Sigmoid colon (tissue), 7 donors: ENCODE data around the gene BCAS1. TPM values are rescaled to one million over a fixed set of nuclear protein-coding genes. Genes with fewer than 3 reads are reported as not detected.

Experiments
- DNase-seq: peaks from one replicate; pipeline ENCODE4 v3.0.0-alpha.2; 2019
- H3K27ac ChIP-seq, 4 donors: fragments of 200-600 bp; sonication (generic); one replicate each; pipeline ENCODE4 v1.5.1; 2016 to 2019; ENCODE audit warnings: mild to moderate bottlenecking in 1 of 4
- H3K27me3 ChIP-seq, 3 donors: fragments of 200-600 bp; sonication (generic); one replicate each; pipeline ENCODE4 v1.5.1; 2019; ENCODE audit warnings: mild to moderate bottlenecking in 1 of 3
- H3K36me3 ChIP-seq, 4 donors: fragments of 200-600 bp; sonication (generic); one replicate each; pipeline ENCODE4 v1.5.1; 2016 to 2019
- H3K4me1 ChIP-seq, 4 donors: fragments of 200-600 bp; sonication (generic); one replicate each; pipeline ENCODE4 v1.5.1; 2017 to 2019
- H3K4me3 ChIP-seq, 4 donors: fragments of 200-600 bp; sonication (generic); one replicate each; pipeline ENCODE4 v1.5.1; 2017 to 2019; ENCODE audit warnings: mild to moderate bottlenecking in 2 of 4, moderate library complexity in 1 of 4
- H3K9me3 ChIP-seq, 4 donors: fragments of 200-600 bp in 3 of 4; sonication (generic) in 3 of 4; one replicate each; pipeline versions ENCODE4 v1.5.1 to v1.6.1; 2013 to 2019
- CTCF ChIP-seq, 4 experiments: fragments of 450-650 bp in 3 of 4; fragments of 200-600 bp in 1 of 4; IDR thresholded peaks; one replicate each; pipeline ENCODE4 v1.5.1; 2016 to 2019; ENCODE audit warnings: antibody characterized with exemption in 4 of 4, mild to moderate bottlenecking in 3 of 4, moderate library complexity in 2 of 4
- EP300 ChIP-seq, 4 donors: sonication (generic); formaldehyde crosslinking; IDR thresholded peaks; one replicate each; pipeline ENCODE4 v1.6.1; 2017; ENCODE audit warnings: antibody characterized with exemption in 4 of 4
- POLR2A ChIP-seq, 2 donors: fragments of 450-650 bp; IDR thresholded peaks; one replicate each; pipeline ENCODE4 v1.6.1; 2016; ENCODE audit warnings: antibody characterized with exemption in 2 of 2, mild to moderate bottlenecking in 2 of 2, moderate library complexity in 2 of 2
- POLR2AphosphoS5 ChIP-seq, 4 donors: sonication (generic); formaldehyde crosslinking; IDR thresholded peaks; one replicate each; pipeline ENCODE4 v1.6.1; 2017; ENCODE audit warnings: antibody characterized with exemption in 4 of 4
- WGBS, 2 donors: extraction: QIAGEN DNeasy Blood & Tissue Kit; methylation state at CpG; one replicate each; pipeline ENCODE4 v1.1.7; 2013; 5-methylcytosine and 5-hydroxymethylcytosine counted together
- intact Hi-C: fragments of 100-400 bp; cut with DNase I; formaldehyde crosslinking; loops from one replicate; pipeline ENCODE4 v1.15.1; 2023
- polyA plus RNA-seq, 3 donors: library from polyadenylated mRNA; stranded (reverse); fragments of 200-250 nt; gene quantifications; one replicate each; pipeline ENCODE4 v1.2.3, GENCODE V29; 2013
- total RNA-seq, 4 donors: library from RNA; depleted of rRNA; stranded (reverse); fragments of >200 nt; gene quantifications; one replicate each; pipeline ENCODE4 v1.1.0, GENCODE V29; 2016
- donor health status: healthy with polysubstance abuse.
- donor health status: Bipolar disorder and iron deficiency.
- donor health status: healthy.

BCAS1 gene
- total and polyA plus RNA-seq, 7 donors, result 0.71 to 198 (median 35.4) TPM; not detected in 2

- Histone ChIP-seq H3K9me3 (no peaks in the 10 kb centered on the region), H3K36me3 (no peaks in the 10 kb centered on the region), H3K4me3 (no peak overlapping the region), H3K4me1 (peaks cover 0 to 22% (median 11%) of the 10 kb centered on the region in 4 donors), H3K27me3 (no peaks in the 10 kb centered on the region), H3K27ac (no peak overlapping the region)
- TF ChIP-seq EP300 (IDR thresholded peaks at IDR 0.05) (no peak), POLR2AphosphoS5 (IDR thresholded peaks at IDR 0.05) (no peak), CTCF (IDR thresholded peaks at IDR 0.05) (no peak), POLR2A (IDR thresholded peaks at IDR 0.05) (no peak)
- no peak for DNase-seq
- 90 to 100% methylated on average over 1 of the region's 1 CpG for WGBS, 2 donors
- intact Hi-C loops, result no loop called here
Measured at GRCh38 chr20:54047720-54048119, 22.7 kb downstream of the BCAS1 start.

GRCh38 chr20:54047048-54047447 is 23.3 kb downstream of the BCAS1 start:
- TF ChIP-seq POLR2AphosphoS5 (IDR thresholded peaks at IDR 0.05), result no peak
- no peak for TF ChIP-seq EP300 (IDR thresholded peaks at IDR 0.05)
- no peak for TF ChIP-seq CTCF (IDR thresholded peaks at IDR 0.05)
- TF ChIP-seq POLR2A (IDR thresholded peaks at IDR 0.05), result no peak
- Histone ChIP-seq H3K36me3 (no peaks in the 10 kb centered on the region), H3K27ac (no peak overlapping the region), H3K27me3 (no peaks in the 10 kb centered on the region), H3K4me3 (no peak overlapping the region), H3K9me3 (no peaks in the 10 kb centered on the region), H3K4me1 (peaks cover 0 to 22% (median 11%) of the 10 kb centered on the region in 4 donors)
- 91 to 96% methylated on average over 2 of the region's 2 CpGs for WGBS, 2 donors
- no peak for DNase-seq
- intact Hi-C loops, result no loop called here

GRCh38 chr20:54044156-54044555 is 26.2 kb downstream of the BCAS1 start:
- DNase-seq, result no peak
- peaks cover 0 to 31% (median 18%) of the 10 kb centered on the region in 4 donors for H3K4me1 ChIP-seq

GRCh38 chr20:54043076-54043967 is 27.1 kb downstream of the BCAS1 start:
- intact Hi-C loops, result no loop called here
- no peak overlapping the region for H3K4me3 ChIP-seq
- TF ChIP-seq POLR2A (IDR thresholded peaks at IDR 0.05) (no peak), POLR2AphosphoS5 (IDR thresholded peaks at IDR 0.05) (no peak), EP300 (IDR thresholded peaks at IDR 0.05) (no peak), CTCF (IDR thresholded peaks at IDR 0.05) (no peak)
- peak overlapping the region in 1 of 4 donors; percentile 48 for H3K27ac ChIP-seq
- WGBS, 2 donors, result 63 to 84% methylated on average over 9 of the region's 9 CpGs
- H3K9me3 ChIP-seq, result no peaks in the 10 kb centered on the region
- no peaks in the 10 kb centered on the region for H3K36me3 ChIP-seq
- H3K4me1 ChIP-seq, result peaks cover 0 to 23% (median 14%) of the 10 kb centered on the region in 4 donors
- H3K27me3 ChIP-seq, result no peaks in the 10 kb centered on the region
- no peak for DNase-seq

More at GRCh38 chr20:54044156-54044555, 26.2 kb downstream of the BCAS1 start:
- intact Hi-C loops, result no loop called here
- peak overlapping the region in 1 of 4 donors; percentile 48 for H3K27ac ChIP-seq
- no peak overlapping the region for H3K4me3 ChIP-seq
- no peaks in the 10 kb centered on the region for H3K9me3 ChIP-seq
- no peaks in the 10 kb centered on the region for H3K27me3 ChIP-seq
- TF ChIP-seq POLR2AphosphoS5 (IDR thresholded peaks at IDR 0.05), result peak in 3 of 4 donors; percentile 22 to 42 (median 39)
- TF ChIP-seq CTCF (IDR thresholded peaks at IDR 0.05), result no peak
- no peaks in the 10 kb centered on the region for H3K36me3 ChIP-seq
